DMS53 (cell line): ENCODE data around the gene VAC14.

ENCODE experiments used
- DNase-seq: peaks from one replicate; lab custom pipeline; 2025; lab: John Stamatoyannopoulos, UW

VAC14 gene

DNA sequence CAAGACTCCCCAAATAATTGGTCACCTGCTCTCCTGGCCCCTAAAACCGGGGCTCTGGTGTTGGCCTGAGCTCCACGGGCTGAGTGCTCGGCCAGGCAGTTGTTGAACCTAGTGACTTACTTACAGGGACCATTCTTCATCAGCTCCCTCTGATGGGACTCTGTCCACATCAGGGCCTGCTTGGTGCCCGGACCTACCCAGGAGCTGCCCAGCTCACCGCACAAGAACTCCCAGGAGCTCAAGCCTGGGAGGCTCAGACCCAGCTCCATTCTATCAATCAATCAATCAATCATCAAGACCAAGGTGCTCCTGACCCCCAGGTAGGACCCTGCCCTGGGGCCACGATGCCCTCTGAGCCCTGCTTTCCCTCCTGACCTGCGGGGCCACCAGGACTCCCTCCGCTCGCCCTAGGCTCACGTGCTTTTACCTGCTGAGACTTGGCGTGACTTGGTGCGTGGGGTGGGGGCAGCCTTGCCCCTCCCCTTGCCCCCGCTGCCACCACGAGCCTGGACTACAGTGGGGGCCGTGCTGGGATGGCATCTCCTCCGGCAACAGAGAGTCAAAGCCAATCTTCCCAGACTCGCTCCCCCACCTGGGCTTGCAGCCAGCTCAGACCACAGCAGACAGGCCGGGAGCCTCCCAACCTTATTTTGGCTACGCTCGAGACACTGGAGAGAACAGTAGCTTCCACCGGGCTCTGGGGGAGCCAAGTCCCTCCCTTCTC is 138.9 kb downstream of the VAC14 start:
- no peak for DNase-seq

DNA sequence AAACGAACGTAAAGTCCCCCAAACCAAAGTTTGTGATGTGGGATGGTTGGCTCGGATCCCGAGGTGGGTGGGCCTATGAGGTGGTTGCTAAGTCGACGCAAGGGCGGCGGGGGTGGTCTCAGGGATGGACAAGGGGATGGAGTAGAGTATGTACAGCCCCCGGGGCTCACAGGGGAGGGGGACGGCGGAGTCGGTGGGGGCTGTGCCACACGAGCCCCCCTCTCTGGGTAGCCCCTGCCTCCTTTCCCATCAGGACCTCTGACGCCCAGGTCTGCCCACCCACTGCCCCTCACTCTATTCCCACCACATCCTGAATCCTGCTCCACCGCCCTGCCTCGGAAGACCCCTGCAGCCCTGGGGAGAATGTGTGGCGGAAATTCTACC is 139.4 kb downstream of the VAC14 start:
- no peak for DNase-seq

GRCh38 chr16:70660672-70661350 is 140.1 kb downstream of the VAC14 start:
- no peak for DNase-seq

DNA sequence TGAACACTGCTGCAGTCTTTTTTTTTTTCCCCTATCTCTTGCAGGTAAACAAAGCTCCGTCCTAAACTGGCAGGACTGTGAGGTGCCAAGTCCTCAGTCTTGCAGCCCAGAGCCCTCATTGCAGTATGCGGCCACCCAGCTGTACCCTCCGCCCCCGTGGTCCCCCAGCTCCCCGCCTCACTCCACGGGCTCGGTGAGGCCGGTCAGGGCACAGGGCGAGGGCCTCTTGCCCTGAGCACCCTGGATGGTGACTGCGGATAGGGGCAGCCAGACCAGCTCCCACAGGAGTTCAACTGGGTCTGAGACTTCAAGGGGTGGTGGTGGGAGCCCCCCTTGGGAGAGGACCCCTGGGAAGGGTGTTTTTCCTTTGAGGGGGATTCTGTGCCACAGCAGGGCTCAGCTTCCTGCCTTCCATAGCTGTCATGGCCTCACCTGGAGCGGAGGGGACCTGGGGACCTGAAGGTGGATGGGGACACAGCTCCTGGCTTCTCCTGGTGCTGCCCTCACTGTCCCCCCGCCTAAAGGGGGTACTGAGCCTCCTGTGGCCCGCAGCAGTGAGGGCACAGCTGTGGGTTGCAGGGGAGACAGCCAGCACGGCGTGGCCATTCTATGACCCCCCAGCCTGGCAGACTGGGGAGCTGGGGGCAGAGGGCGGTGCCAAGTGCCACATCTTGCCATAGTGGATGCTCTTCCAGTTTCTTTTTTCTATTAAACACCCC is 140.8 kb downstream of the VAC14 start:
- DNase-seq, result no peak

GRCh38 chr16:70659546-70659945 is 141.4 kb downstream of the VAC14 start:
- DNase-seq, result no peak

DNA sequence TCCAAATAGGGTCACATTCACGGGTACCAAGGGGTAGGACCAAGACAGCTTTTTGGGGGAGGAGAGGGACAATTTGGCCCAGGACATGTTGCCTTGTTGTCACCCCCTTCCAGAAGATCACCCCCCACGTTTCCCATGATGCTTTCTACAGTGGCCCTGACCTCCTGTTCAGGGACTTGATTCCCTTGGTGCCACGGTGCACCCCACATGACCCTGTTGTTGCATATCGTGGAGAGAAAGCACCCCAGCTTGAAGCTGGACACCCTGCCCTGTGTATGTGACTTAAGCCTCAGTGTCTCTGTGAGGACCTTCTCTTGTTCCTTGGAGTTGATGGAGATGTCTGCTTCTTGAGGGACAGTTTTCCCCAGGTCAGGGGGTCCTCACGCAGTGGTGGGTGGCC is 142.0 kb downstream of the VAC14 start:
- no peak for DNase-seq

DNA sequence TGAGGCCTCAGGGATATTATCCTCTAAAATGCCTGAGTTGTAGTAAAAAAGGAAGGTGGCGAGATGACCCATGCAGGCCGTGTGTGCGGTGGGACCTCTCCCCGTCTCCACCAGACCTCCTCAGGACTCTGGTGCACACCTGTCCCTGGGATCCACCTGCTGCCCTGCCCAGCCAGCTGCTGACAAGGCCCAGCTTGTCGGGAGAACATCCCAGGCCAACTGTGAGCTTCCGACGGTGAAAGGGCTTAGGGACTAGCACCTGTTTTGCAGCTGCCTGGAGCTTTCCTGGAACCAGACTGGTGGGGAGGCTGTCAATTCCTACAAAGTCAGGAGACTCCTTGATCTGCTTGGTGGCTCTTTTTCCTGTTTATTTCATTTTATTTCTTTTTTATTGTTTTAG is 143.0 kb downstream of the VAC14 start:
- peak; percentile 75 for DNase-seq

- no peak for DNase-seq
Measured at GRCh38 chr16:70656712-70657263, 144.2 kb downstream of the VAC14 start.

- DNase-seq, result no peak
Measured at GRCh38 chr16:70656065-70656711, 144.8 kb downstream of the VAC14 start.

DNA sequence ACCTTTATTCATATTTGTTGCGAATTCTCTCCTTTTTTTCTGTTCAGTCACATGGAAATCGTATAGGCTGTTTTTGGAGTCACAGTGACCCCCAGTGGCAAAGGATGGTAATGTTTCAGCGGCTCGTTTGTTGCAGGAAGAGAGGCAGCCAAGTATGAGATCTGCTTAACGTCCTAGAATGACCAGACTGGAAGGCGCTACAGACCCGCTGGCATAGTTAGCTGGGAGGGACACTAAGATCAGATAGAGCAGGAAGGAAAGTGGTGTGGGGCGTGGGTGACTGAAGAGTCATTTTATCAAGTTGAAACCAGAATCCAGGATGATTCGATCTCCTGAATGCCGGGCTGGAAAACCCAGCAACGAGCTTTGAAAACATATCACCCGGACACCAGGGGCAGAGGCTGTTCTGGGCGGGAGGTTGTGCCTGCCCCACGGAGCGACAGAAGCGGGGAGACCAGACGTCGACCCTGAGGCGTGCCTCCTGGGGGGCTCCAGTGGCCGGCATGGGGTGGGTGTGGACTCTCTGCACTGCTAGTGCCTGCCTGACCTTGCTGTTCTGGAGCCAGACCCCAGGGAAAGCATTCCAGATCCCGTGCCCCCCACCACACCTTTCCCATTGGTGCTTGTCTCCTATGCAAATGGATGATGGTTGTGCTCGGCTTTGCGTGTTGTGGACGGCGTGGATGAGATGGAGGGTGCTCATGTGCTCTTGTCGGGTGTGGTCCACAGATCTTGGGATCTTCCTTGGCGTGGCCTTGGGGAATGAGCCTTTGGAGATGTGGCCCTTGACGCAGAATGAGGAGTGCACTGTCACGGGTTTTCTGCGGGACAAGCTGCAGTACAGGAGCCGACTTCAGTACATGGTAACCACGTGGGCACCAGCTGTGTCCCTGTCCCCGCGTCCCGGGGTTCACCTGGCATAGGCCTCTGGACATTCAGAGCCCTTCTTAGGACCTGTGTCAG is 146.9 kb downstream of the VAC14 start:
- DNase-seq, result peak; percentile 80

- DNase-seq, result no peak
Measured at GRCh38 chr16:70653406-70653805, 147.6 kb downstream of the VAC14 start.

GRCh38 chr16:70652322-70652721 is 148.6 kb downstream of the VAC14 start:
- peak; percentile 14 for DNase-seq

GRCh38 chr16:70651524-70651923 is 149.4 kb downstream of the VAC14 start:
- no peak for DNase-seq

GRCh38 chr16:70650216-70650615 is 150.7 kb downstream of the VAC14 start:
- DNase-seq, result no peak

- no peak for DNase-seq
Measured at GRCh38 chr16:70649300-70649699, 151.7 kb downstream of the VAC14 start.

DNA sequence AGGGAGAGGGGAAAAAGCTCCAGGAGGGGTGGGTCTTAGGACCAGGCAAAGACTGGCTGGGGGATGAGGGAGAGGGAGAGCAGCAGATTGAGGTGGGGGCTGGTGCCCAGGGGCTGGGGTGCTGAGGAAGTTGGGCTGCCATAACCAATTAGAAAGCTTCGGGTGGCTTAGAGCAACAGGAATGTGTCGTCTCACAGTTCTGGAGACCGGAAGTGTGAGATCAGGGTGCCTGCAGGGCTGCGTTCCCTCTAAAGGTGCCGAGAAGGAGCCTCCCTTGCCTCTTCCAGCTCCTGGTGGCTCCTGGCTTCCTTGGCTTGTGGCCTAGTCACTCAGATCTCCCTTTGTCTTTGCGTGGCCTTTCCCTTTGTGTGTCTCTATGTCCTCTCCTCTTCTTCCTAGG is 152.4 kb downstream of the VAC14 start:
- no peak for DNase-seq

DNA sequence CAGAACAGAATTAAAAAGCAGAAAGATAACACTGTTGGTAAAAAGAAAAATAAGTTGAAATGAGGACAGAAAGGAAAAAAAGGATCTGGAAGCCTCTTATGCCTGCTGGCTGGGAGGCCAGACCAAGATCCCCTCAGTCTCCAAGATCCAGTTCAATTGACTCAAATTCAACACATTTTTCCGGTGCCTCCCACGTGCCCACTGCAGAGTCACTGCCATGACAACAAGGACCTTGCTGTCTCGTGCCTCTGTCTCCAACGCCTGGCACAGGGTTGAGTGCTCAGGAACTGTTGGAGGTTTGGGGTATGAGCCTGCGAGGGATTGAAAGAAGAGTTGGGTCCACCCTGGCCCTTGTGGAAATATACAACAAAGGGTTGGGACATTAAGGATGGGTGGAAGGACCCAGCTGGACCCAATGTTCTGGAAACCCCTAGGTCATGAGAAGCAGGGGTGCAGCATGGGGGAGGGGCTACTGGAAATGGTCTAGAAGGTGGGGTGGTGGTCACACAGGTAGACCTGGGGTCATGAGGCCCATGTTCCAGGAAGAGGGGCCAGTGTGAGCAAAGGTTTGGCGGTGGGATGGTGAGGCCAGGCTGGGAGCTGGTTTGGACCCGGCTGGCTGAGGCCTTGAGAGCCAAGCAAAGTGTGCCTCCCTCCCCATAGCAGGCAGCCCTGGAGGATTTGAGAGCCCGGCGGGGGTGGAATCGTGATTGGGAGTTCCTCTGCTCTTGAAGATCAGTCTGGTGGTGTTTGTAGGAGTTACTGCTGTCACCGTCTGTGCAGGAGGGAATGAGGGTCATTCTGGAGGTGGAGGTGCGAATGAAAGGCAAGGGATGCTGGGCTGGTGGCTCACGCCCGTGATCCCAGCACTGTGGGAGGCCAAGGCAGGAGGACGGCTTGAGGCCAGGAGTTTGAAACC is 153.3 kb downstream of the VAC14 start:
- DNase-seq, result no peak

GRCh38 chr16:70646260-70647241 is 154.4 kb downstream of the VAC14 start, which contains the start of gene IL34:
Gene IL34, plus strand, starts transcription at chr16:70646559. Its CDS starts 389 bp downstream, at chr16:70646948.
- peak; percentile 84 for DNase-seq
